Measurements from ENCODE around the gene MAFF.
A peak's percentile ranks its signal among the peaks of the same experiment; 100 is the strongest.
"Not testable (repeated sequence)": the region's sequence is repeated elsewhere in the genome, so short reads cannot be mapped to it uniquely, and the experiment has no call there.

Gene MAFF

GRCh38 chr22:38201711-38202436 lies at the start of gene MAFF:
TSS of gene MAFF (plus strand) at chr22:38201994. CDS start at chr22:38213854, 11,860 bp downstream.
- DNase-seq (ENCODE audit: low read depth, low spot score): peak; percentile 70

- DNase-seq (ENCODE audit: low read depth, low spot score): no peak
These were observed 47.8 kb upstream of the MAFF start for GRCh38 chr22:38153821-38154562.

- not testable (repeated sequence) for DNase-seq (ENCODE audit: low read depth, low spot score)
These were observed 47.3 kb upstream of the MAFF start for GRCh38 chr22:38154563-38154915.

GRCh38 chr22:38155703-38156102 lies 46.1 kb upstream of the MAFF start:
- DNase-seq (ENCODE audit: low read depth, low spot score): no peak

GRCh38 chr22:38162881-38163843 lies 38.6 kb upstream of the MAFF start:
- DNase-seq (ENCODE audit: low read depth, low spot score): no peak

- no peak for DNase-seq (ENCODE audit: low read depth, low spot score)
These were observed 37.8 kb upstream of the MAFF start for GRCh38 chr22:38163844-38164550.

- no peak for DNase-seq (ENCODE audit: low read depth, low spot score)
These were observed 37.3 kb upstream of the MAFF start for GRCh38 chr22:38164551-38164918.

- no peak for DNase-seq (ENCODE audit: low read depth, low spot score)
These were observed 35.7 kb upstream of the MAFF start for GRCh38 chr22:38165922-38166593.

GRCh38 chr22:38167988-38168407 lies 33.8 kb upstream of the MAFF start:
- DNase-seq (ENCODE audit: low read depth, low spot score): no peak

GRCh38 chr22:38169116-38169515 lies 32.7 kb upstream of the MAFF start:
- no peak for DNase-seq (ENCODE audit: low read depth, low spot score)

- DNase-seq (ENCODE audit: low read depth, low spot score): no peak
These were observed 31.3 kb upstream of the MAFF start for GRCh38 chr22:38170469-38170868.

- no peak for DNase-seq (ENCODE audit: low read depth, low spot score)
These were observed 29.6 kb upstream of the MAFF start for GRCh38 chr22:38171927-38172831.

- no peak for DNase-seq (ENCODE audit: low read depth, low spot score)
These were observed 28.8 kb upstream of the MAFF start for GRCh38 chr22:38172832-38173640.

- no peak for DNase-seq (ENCODE audit: low read depth, low spot score)
These were observed 28.2 kb upstream of the MAFF start for GRCh38 chr22:38173641-38173906.

GRCh38 chr22:38174626-38175025 lies 27.2 kb upstream of the MAFF start:
- DNase-seq (ENCODE audit: low read depth, low spot score): no peak

GRCh38 chr22:38175206-38176118 lies 26.3 kb upstream of the MAFF start:
- no peak for DNase-seq (ENCODE audit: low read depth, low spot score)

GRCh38 chr22:38176170-38176741 lies 25.5 kb upstream of the MAFF start:
- no peak for DNase-seq (ENCODE audit: low read depth, low spot score)

GRCh38 chr22:38177044-38177443 lies 24.8 kb upstream of the MAFF start:
- no peak for DNase-seq (ENCODE audit: low read depth, low spot score)
